Osteoblast (primary cell): ENCODE measurements around the gene UBE2O. TPM values are rescaled to one million over a fixed set of nuclear protein-coding genes. Genes with fewer than 3 reads are reported as not detected.

Source experiments
- DNase-seq: peaks from one replicate; pipeline ENCODE4 v3.0.0; 2011; ENCODE audit warnings: low spot score, mixed read lengths; ENCODE audit not compliant: insufficient read length; ENCODE audit errors: missing footprints
- H2AFZ ChIP-seq: 2 replicates; pipeline ENCODE4 v1.6.0; 2011; ENCODE audit warnings: mild to moderate bottlenecking, low read length
- H3K27ac ChIP-seq: 2 replicates; pipeline ENCODE4 v1.5.1; 2011; ENCODE audit warnings: mild to moderate bottlenecking, low read depth, low read length, moderate library complexity
- H3K27me3 ChIP-seq: 2 replicates; pipeline ENCODE4 v1.6.0; 2012; ENCODE audit warnings: mild to moderate bottlenecking, control low read depth, inconsistent platforms, low read length, moderate library complexity; ENCODE audit not compliant: insufficient read depth
- H3K36me3 ChIP-seq: 2 replicates; pipeline ENCODE4 v1.5.1; 2011; ENCODE audit warnings: mild to moderate bottlenecking, low read length, control low read depth, moderate library complexity; ENCODE audit not compliant: insufficient read depth
- H3K4me1 ChIP-seq: 2 replicates; pipeline ENCODE4 v1.5.1; 2011; ENCODE audit warnings: mild to moderate bottlenecking, low read length, control low read depth, moderate library complexity; ENCODE audit not compliant: insufficient read depth
- H3K4me2 ChIP-seq: 2 replicates; pipeline ENCODE4 v1.6.0; 2011; ENCODE audit warnings: mild to moderate bottlenecking, low read length; ENCODE audit not compliant: insufficient read depth
- H3K4me3 ChIP-seq: fragments of 200-600 bp; sonication (generic); 3 replicates; pipeline ENCODE4 v1.5.1; 2012; ENCODE audit warnings: mild to moderate bottlenecking, low read length, inconsistent platforms; ENCODE audit not compliant: insufficient read depth
- H3K79me2 ChIP-seq: 2 replicates; pipeline ENCODE4 v1.6.0; 2012; ENCODE audit warnings: mild to moderate bottlenecking, low read length, control low read depth, inconsistent platforms; ENCODE audit not compliant: insufficient read depth
- H3K9me3 ChIP-seq: 2 replicates; pipeline ENCODE4 v1.5.1; 2011; ENCODE audit warnings: low read depth, low read length, control low read depth
- H4K20me1 ChIP-seq: 2 replicates; pipeline ENCODE4 v1.6.0; 2012; ENCODE audit warnings: mild to moderate bottlenecking, low read length, control low read depth; ENCODE audit not compliant: insufficient read depth
- total RNA-seq: library from RNA; depleted of rRNA; stranded (reverse); fragments of >200 nt; gene quantifications from 2 replicates; pipeline ENCODE4 v1.2.3, GENCODE V29; 2012
- TF ChIP-seq, protein P1 (sequence below): IDR thresholded peaks from 2 replicates; pipeline ENCODE4 v1.5.1; 2011; ENCODE audit warnings: mild to moderate bottlenecking, low read depth, low read length, moderate library complexity; ENCODE audit errors: extremely low read depth

The UBE2O gene
- total RNA-seq, 1 donor: 19.5 TPM

DNA sequence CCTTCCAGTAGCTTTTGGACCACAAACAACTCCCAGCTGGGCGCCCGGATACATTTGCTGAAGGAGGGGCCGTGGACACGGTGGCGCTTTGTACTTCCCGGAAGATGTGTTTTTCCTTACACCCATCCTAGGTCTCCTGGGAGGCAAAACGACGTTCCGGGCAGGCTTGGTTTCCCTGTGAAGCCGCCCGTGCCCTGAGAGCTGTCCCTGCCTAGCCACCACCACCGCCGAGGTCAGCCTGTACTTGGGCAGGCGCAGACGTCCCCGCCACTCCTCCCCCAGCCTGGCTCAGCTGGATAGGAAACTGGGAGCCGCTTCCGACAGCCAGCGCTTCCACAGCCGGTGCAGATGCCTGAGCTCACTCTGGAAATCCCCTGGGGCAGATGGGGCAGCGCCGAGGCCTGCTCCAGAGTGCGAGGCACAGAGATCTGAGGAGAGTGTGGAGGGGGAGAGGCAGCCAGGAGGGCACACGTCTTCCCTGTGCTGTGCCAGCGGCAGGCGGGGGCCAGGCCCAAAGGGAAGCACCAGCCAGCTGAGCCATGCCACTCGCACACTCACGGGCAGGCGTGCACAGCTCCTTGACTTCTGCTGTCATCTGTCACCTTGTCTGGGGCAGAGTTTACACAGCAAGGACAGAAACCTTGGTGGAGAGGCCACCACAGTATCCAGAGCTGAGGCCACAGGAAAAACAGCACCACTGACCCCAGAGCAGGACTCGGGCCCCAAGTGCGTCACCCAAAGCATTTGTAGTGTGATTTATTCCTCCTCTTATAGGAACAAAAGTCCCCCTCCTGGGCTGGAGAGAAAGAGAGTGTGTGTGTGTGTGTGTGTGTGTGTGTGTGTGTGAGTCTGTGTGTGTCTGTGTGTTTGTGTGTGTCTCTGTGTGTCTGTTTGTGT lies 45.3 kb upstream of the UBE2O start:
- Histone ChIP-seq H2AFZ (peak overlapping the region; percentile 92), H3K27me3 (no peaks in the 10 kb centered on the region), H3K4me3 (peak overlapping the region; percentile 61), H3K9me3 (no peaks in the 10 kb centered on the region), H3K4me2 (peak overlapping the region; percentile 80), H3K4me1 (peaks cover 43% of the 10 kb centered on the region), H3K27ac (peak overlapping the region; percentile 74), H3K79me2 (peaks cover 19% of the 10 kb centered on the region), H3K36me3 (no peaks in the 10 kb centered on the region), H4K20me1 (no peaks in the 10 kb centered on the region)
- TF ChIP-seq, protein P1, sequence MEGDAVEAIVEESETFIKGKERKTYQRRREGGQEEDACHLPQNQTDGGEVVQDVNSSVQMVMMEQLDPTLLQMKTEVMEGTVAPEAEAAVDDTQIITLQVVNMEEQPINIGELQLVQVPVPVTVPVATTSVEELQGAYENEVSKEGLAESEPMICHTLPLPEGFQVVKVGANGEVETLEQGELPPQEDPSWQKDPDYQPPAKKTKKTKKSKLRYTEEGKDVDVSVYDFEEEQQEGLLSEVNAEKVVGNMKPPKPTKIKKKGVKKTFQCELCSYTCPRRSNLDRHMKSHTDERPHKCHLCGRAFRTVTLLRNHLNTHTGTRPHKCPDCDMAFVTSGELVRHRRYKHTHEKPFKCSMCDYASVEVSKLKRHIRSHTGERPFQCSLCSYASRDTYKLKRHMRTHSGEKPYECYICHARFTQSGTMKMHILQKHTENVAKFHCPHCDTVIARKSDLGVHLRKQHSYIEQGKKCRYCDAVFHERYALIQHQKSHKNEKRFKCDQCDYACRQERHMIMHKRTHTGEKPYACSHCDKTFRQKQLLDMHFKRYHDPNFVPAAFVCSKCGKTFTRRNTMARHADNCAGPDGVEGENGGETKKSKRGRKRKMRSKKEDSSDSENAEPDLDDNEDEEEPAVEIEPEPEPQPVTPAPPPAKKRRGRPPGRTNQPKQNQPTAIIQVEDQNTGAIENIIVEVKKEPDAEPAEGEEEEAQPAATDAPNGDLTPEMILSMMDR: no peak
- DNase-seq: peak; percentile 98

DNA sequence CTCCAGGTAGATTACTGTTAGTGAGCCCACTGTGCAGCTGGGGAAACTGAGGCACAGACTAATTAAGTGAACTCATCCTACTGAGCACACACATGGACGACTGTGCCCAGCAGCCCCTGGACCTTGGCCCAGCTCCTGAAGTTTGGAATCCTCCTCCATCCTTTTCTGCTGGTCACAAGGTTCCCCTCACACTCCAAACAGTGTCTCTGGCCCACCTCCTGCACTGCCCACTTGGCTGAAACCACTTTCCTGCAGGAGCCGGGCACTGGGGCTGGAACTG lies 44.7 kb upstream of the UBE2O start:
- Histone ChIP-seq H3K4me3 (peak overlapping the region; percentile 61), H3K79me2 (peaks cover 19% of the 10 kb centered on the region), H3K27me3 (no peaks in the 10 kb centered on the region), H3K9me3 (no peaks in the 10 kb centered on the region), H3K27ac (peak overlapping the region; percentile 74), H3K4me2 (peak overlapping the region; percentile 80), H4K20me1 (no peaks in the 10 kb centered on the region), H3K4me1 (peaks cover 49% of the 10 kb centered on the region), H3K36me3 (no peaks in the 10 kb centered on the region), H2AFZ (peak overlapping the region; percentile 92)
- no peak for DNase-seq
- TF ChIP-seq, protein P1: no peak

DNA sequence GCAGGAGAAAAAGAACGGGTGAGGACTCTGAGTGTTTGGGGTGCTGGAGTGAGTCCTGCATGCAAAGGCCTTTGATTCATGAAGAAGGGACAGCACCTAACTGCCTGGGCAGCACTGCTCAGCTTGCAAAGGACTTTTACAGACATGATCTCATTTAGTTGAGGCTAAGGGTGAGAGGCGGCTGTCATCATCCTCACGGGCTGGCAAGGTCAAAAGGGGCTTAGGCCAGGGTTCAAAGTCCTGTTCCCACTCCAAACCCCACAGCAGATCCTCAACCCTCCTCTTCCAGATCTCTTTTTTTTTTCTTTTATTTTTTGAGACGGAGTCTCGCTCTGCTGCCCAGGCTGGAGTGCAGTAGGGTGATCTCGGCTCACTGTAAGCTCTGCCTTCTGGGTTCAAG lies 43.5 kb upstream of the UBE2O start:
- Histone ChIP-seq H2AFZ (no peak overlapping the region), H3K79me2 (peaks cover 19% of the 10 kb centered on the region), H3K27ac (no peak overlapping the region), H3K4me2 (no peak overlapping the region), H3K27me3 (no peaks in the 10 kb centered on the region), H3K4me1 (peaks cover 45% of the 10 kb centered on the region), H3K9me3 (no peaks in the 10 kb centered on the region), H3K4me3 (no peak overlapping the region), H3K36me3 (no peaks in the 10 kb centered on the region), H4K20me1 (no peaks in the 10 kb centered on the region)
- DNase-seq: no peak
- TF ChIP-seq, protein P1: no peak

DNA sequence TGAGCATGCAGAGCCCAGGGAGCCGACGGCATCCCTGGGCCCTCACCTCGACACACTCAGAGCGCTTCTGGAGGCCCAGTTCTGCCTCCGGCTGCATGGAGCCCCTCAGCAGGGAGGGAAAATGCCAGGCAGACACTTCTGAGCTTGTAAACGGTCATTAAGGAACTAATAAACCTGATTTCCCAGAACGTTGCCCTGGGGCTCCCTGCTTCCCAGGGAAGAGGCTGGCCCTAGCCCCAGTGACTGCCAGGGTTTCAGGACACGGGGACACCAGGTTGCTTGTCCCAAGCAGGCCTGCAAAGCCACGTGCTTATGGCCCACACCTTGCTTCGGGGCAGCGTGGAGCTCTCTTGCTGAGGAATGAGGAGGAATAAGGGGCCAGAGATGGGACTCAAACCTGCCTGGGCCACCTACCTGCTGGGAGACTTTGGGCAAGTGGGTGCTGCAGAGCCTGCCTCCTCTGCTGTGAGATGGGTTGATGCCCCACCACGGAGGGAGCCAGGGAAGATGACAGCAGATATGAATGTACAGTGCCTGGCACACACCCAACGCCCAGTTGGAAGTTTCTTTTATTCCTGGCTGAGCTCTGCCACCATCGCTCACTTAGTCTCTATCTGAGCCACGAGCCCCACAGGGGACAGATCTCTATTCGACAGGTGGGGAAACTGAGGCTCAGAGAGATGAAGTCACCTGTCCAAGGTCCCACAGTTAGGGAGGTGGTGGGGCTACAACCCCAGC lies 42.9 kb upstream of the UBE2O start:
- H3K79me2 ChIP-seq: peaks cover 19% of the 10 kb centered on the region
- no peak overlapping the region for H3K4me3 ChIP-seq
- no peak overlapping the region for H3K27ac ChIP-seq
- H3K9me3 ChIP-seq: no peaks in the 10 kb centered on the region
- H3K4me1 ChIP-seq: peaks cover 44% of the 10 kb centered on the region
- H3K27me3 ChIP-seq: no peaks in the 10 kb centered on the region
- no peak for DNase-seq
- H3K36me3 ChIP-seq: no peaks in the 10 kb centered on the region
- TF ChIP-seq, protein P1: no peak
- H3K4me2 ChIP-seq: no peak overlapping the region
- H2AFZ ChIP-seq: no peak overlapping the region
- H4K20me1 ChIP-seq: no peaks in the 10 kb centered on the region
